A549 (cell line): ENCODE measurements around the gene PKP4. TPM values are rescaled to one million over a fixed set of nuclear protein-coding genes. Genes with fewer than 3 reads are reported as not detected.

Experiments used
- ATAC-seq, 2 experiments: fragments of 200-7000 bp in 1 of 2; fragments of >200 bp in 1 of 2; cut with Nextera tagmentation in 1 of 2; cut with Tn5 transposase in 1 of 2; 3 replicates each; pipeline versions ENCODE4 v1.8.0 to v1.9.1; 2018 to 2020; ENCODE audit warnings: mild to moderate bottlenecking in 1 of 2, moderate library complexity in 1 of 2
- CTCF ChIA-PET: fragments of 300-600 bp; sonication (Branson Sonifier 250); formaldehyde crosslinking; extraction: SDS; loops from one replicate; lab custom pipeline; 2021; ENCODE audit warnings: antibody characterized with exemption, inconsistent platforms; lab: Yijun Ruan, JAX
- POLR2A ChIA-PET: fragments of 350-600 bp; formaldehyde crosslinking; extraction: SDS; loops from one replicate; lab custom pipeline; 2021; ENCODE audit warnings: antibody characterized with exemption, inconsistent platforms; lab: Yijun Ruan, JAX
- DNase-seq, 2 experiments: peaks; one replicate each; pipeline versions ENCODE4 v3.0.0 to v3.0.0-alpha.2; 2011 to 2016; ENCODE audit warnings: low read depth in 1 of 2, low spot score in 1 of 2
- FAIRE-seq: peaks from 2 replicates; lab custom pipeline; 2011; peaks lifted over from hg19 to GRCh38; lab: Jason Lieb, UNC
- H3K27ac ChIP-seq, 2 experiments: fragments of >200 bp; sonication (Bioruptor Twin); formaldehyde crosslinking; 3 replicates each; pipeline ENCODE4 v1.5.1; 2016 to 2017
- H3K4me1 ChIP-seq: fragments of >200 bp; sonication (Bioruptor Twin); formaldehyde crosslinking; 3 replicates; pipeline ENCODE4 v1.6.1; 2016
- H3K4me2 ChIP-seq: fragments of >200 bp; sonication (Bioruptor Twin); formaldehyde crosslinking; 3 replicates; pipeline ENCODE4 v1.6.1; 2016
- H3K4me3 ChIP-seq: fragments of >200 bp; sonication (Bioruptor Twin); formaldehyde crosslinking; 3 replicates; pipeline ENCODE4 v1.5.1; 2016
- H3K9me3 ChIP-seq: fragments of >200 bp; sonication (Bioruptor Twin); formaldehyde crosslinking; 3 replicates; pipeline ENCODE4 v1.6.1; 2016
- CEBPB ChIP-seq, 2 experiments: fragments of >200 bp in 1 of 2; sonication (Bioruptor Twin) in 1 of 2; formaldehyde crosslinking in 1 of 2; IDR thresholded peaks; 2 replicates each; pipeline ENCODE4 v1.6.1; 2012 to 2016
- E2F6 ChIP-seq: IDR thresholded peaks from 2 replicates; pipeline ENCODE4 v1.6.1; 2012; ENCODE audit warnings: low read depth, borderline replicate concordance
- EHF ChIP-seq: fragments of 250-450 bp; sonication (Bioruptor Pico); IDR thresholded peaks from 2 replicates; pipeline ENCODE4 v1.5.0; 2020; ENCODE audit warnings: mild to moderate bottlenecking
- ELK1 ChIP-seq: fragments of 150-350 bp; IDR thresholded peaks from 2 replicates; pipeline ENCODE4 v1.6.1; 2014; ENCODE audit warnings: low read depth, mild to moderate bottlenecking, low read length
- ESRRA ChIP-seq: fragments of 150-350 bp; IDR thresholded peaks from 2 replicates; pipeline ENCODE4 v1.6.1; 2014; ENCODE audit warnings: mild to moderate bottlenecking, low read length, borderline replicate concordance
- FOSB ChIP-seq: fragments of 250-450 bp; sonication (Bioruptor Pico); IDR thresholded peaks from 2 replicates; pipeline ENCODE4 v1.5.0; 2020; ENCODE audit warnings: mild to moderate bottlenecking, moderate library complexity
- FOXS1 ChIP-seq: fragments of 250-450 bp; sonication (Bioruptor Pico); IDR thresholded peaks from 2 replicates; pipeline ENCODE4 v1.5.0; 2020; ENCODE audit warnings: mild to moderate bottlenecking, moderate library complexity
- HDAC2 ChIP-seq: fragments of 200-600 bp; sonication (generic); IDR thresholded peaks from 2 replicates; pipeline ENCODE4 v1.6.1; 2016
- HES2 ChIP-seq: fragments of >200 bp; sonication (Bioruptor Twin); formaldehyde crosslinking; IDR thresholded peaks from 2 replicates; pipeline ENCODE4 v1.6.1; 2016
- HOXB5 ChIP-seq: fragments of 250-450 bp; sonication (Bioruptor Pico); IDR thresholded peaks from 2 replicates; pipeline ENCODE4 v1.5.0; 2020; ENCODE audit warnings: mild to moderate bottlenecking, moderate library complexity
- KDM1A ChIP-seq: fragments of 200-600 bp; sonication (generic); IDR thresholded peaks from 2 replicates; pipeline ENCODE4 v1.6.1; 2016; ENCODE audit warnings: low read depth, mild to moderate bottlenecking
- KDM5A ChIP-seq: fragments of 200-600 bp; sonication (generic); IDR thresholded peaks from 2 replicates; pipeline ENCODE4 v1.6.1; 2016; ENCODE audit warnings: antibody characterized with exemption, mild to moderate bottlenecking
- MAZ ChIP-seq: fragments of 150-350 bp; IDR thresholded peaks from 2 replicates; pipeline ENCODE4 v1.6.1; 2014; ENCODE audit warnings: antibody characterized with exemption, low read depth, low read length, borderline replicate concordance
- PHF8 ChIP-seq: fragments of 200-600 bp; sonication (generic); IDR thresholded peaks from 2 replicates; pipeline ENCODE4 v1.6.1; 2016; ENCODE audit warnings: low read depth, mild to moderate bottlenecking, antibody characterized with exemption, moderate library complexity, borderline replicate concordance
- POLR2A ChIP-seq: IDR thresholded peaks from 2 replicates; pipeline ENCODE4 v1.6.1; 2012; ENCODE audit warnings: mild to moderate bottlenecking, low read length
- RARB ChIP-seq: fragments of 250-450 bp; sonication (Bioruptor Pico); IDR thresholded peaks from 2 replicates; pipeline ENCODE4 v1.8.0; 2021; ENCODE audit warnings: mild to moderate bottlenecking, moderate library complexity
- RCOR1 ChIP-seq: fragments of 150-350 bp; IDR thresholded peaks from 2 replicates; pipeline ENCODE4 v1.6.1; 2014; ENCODE audit warnings: antibody characterized with exemption, low read length, low read depth
- RFX5 ChIP-seq: fragments of 450-650 bp; IDR thresholded peaks from 2 replicates; pipeline ENCODE4 v1.7.1; 2014; ENCODE audit warnings: antibody characterized with exemption, mild to moderate bottlenecking, moderate library complexity
- RNF2 ChIP-seq: fragments of 200-600 bp; sonication (generic); IDR thresholded peaks from 2 replicates; pipeline ENCODE4 v1.6.1; 2016; ENCODE audit warnings: low read depth, mild to moderate bottlenecking, antibody characterized with exemption, moderate library complexity, borderline replicate concordance
- TP53 ChIP-seq: fragments of 250-450 bp; sonication (Bioruptor Pico); IDR thresholded peaks from 2 replicates; pipeline ENCODE4 v1.5.0; 2021; ENCODE audit warnings: mild to moderate bottlenecking, moderate library complexity
- ZFP36 ChIP-seq: fragments of 450-650 bp; IDR thresholded peaks from 2 replicates; pipeline ENCODE4 v1.6.1; 2014; ENCODE audit warnings: borderline replicate concordance; ENCODE audit not compliant: partially characterized antibody
- ZSCAN20 ChIP-seq: fragments of 250-450 bp; sonication (Bioruptor Pico); IDR thresholded peaks from 2 replicates; pipeline ENCODE4 v1.8.0; 2022; ENCODE audit warnings: mild to moderate bottlenecking, moderate library complexity
- WGBS: methylation state at CpG from one replicate; pipeline ENCODE4 v1.1.6; 2017; ENCODE audit errors: missing lambda C conversion rate; 5-methylcytosine and 5-hydroxymethylcytosine counted together
- polyA plus RNA-seq, 4 experiments: library from polyadenylated mRNA; depleted of rRNA in 3 of 4; stranded (reverse); fragments of >200 nt; fragmentation: RNase III in 1 of 4; extraction: RNeasy Plus Mini Kit Qiagen cat#74134 plus additional on column Dnase treatment in 1 of 4; gene quantifications; 2 replicates in 3 of 4; 3 replicates in 1 of 4; pipeline ENCODE4 v1.2.3, GENCODE V29; 2011 to 2017

Gene PKP4
- polyA plus RNA-seq, 2 of the 4 experiments (the other 2 are of a cell fraction), result 27.0 to 56.6 TPM

GRCh38 chr2:158410132-158410531 is 46.6 kb upstream of the PKP4 start:
- H3K27ac ChIP-seq, result no peak overlapping the region
- H3K4me3 ChIP-seq, result no peak overlapping the region
- FAIRE-seq, result no peak
- DNase-seq, result no peak
- no peak for ATAC-seq
- H3K4me2 ChIP-seq, result no peak overlapping the region
- 0 out of 3 replicates have a peak, but pooled peaks cover 5% of the 10 kb centered on the region for H3K4me1 ChIP-seq
- 91% methylated on average over 1 of the region's 1 CpG for WGBS
- TF ChIP-seq KDM1A (no peak), HDAC2 (no peak), RNF2 (no peak), FOXS1 (no peak), MAZ (no peak)
- TF ChIP-seq, all 56 proteins: peak for 0
- POLR2A ChIA-PET, result no interaction called here
- CTCF ChIA-PET, result no interaction called here
- peaks cover 12% of the 10 kb centered on the region; the same call in 1 of the 3 replicates for H3K9me3 ChIP-seq

GRCh38 chr2:158411748-158412147 is 45.0 kb upstream of the PKP4 start:
- ChIA-PET CTCF (no interaction called here), POLR2A (no interaction called here)
- Histone ChIP-seq H3K27ac (no peak overlapping the region), H3K4me2 (no peak overlapping the region), H3K4me3 (no peak overlapping the region), H3K4me1 (0 out of 3 replicates have a peak, but pooled peaks cover 5% of the 10 kb centered on the region), H3K9me3 (peaks cover 12% of the 10 kb centered on the region; the same call in 1 of the 3 replicates)
- FAIRE-seq (no peak), ATAC-seq (no peak), DNase-seq (no peak)
- TF ChIP-seq CEBPB (IDR thresholded peaks at IDR 0.05) (no peak), HES2 (no peak), KDM5A (no peak), RARB (no peak), TP53 (CRISPR knock-in tag) (no peak), PHF8 (no peak), RFX5 (no peak), HOXB5 (CRISPR knock-in tag) (no peak), RCOR1 (no peak), FOSB (CRISPR knock-in tag) (no peak), HDAC2 (no peak), E2F6 (no peak), EHF (CRISPR knock-in tag) (no peak), ESRRA (no peak), POLR2A (no peak), ELK1 (no peak)

GRCh38 chr2:158412206-158412605 is 44.5 kb upstream of the PKP4 start:
- ChIA-PET POLR2A (no interaction called here), CTCF (no interaction called here)
- no peak for ATAC-seq
- no peak for FAIRE-seq
- Histone ChIP-seq H3K4me2 (no peak overlapping the region), H3K4me1 (0 out of 3 replicates have a peak, but pooled peaks cover 5% of the 10 kb centered on the region), H3K9me3 (peaks cover 12% of the 10 kb centered on the region; the same call in 1 of the 3 replicates), H3K4me3 (no peak overlapping the region), H3K27ac (no peak overlapping the region)
- DNase-seq, result no peak
- TF ChIP-seq ZSCAN20, result no peak
- 6% methylated on average over 3 of the region's 3 CpGs for WGBS

GRCh38 chr2:158413581-158413980 is 43.2 kb upstream of the PKP4 start:
- TF ChIP-seq MAZ (no peak), FOXS1 (no peak), ZFP36 (no peak), FOSB (CRISPR knock-in tag) (no peak)
- TF ChIP-seq, all 56 proteins: peak for 0
- H3K4me2 ChIP-seq, result no peak overlapping the region

More at GRCh38 chr2:158413581-158413980, 43.2 kb upstream of the PKP4 start:
- 54% methylated on average over 2 of the region's 2 CpGs for WGBS
- ChIA-PET CTCF (no interaction called here), POLR2A (no interaction called here)
- Histone ChIP-seq H3K4me3 (no peak overlapping the region), H3K27ac (no peak overlapping the region), H3K9me3 (peaks cover 12% of the 10 kb centered on the region; the same call in 1 of the 3 replicates), H3K4me1 (0 out of 3 replicates have a peak, but pooled peaks cover 5% of the 10 kb centered on the region)
- FAIRE-seq, result no peak
- ATAC-seq, result no peak
- DNase-seq, result no peak
